Mucosa of descending colon (tissue), 3 donors: ENCODE data around the gene TOMM20L. TPM values are rescaled to one million over a fixed set of nuclear protein-coding genes. Genes with fewer than 3 reads are reported as not detected.

ENCODE experiments used
- ATAC-seq: fragments of 200-7000 bp; cut with Tn5 transposase; one replicate; pipeline ENCODE4 v1.9.1; 2020; ENCODE audit warnings: mild to moderate bottlenecking, moderate library complexity
- DNase-seq, 3 donors: peaks; one replicate each; pipeline ENCODE4 v3.0.0-alpha.2; 2020
- H3K36me3 ChIP-seq: fragments of 200-600 bp; one replicate; pipeline ENCODE4 v1.8.0; 2021; ENCODE audit warnings: low read depth, mild to moderate bottlenecking
- H3K4me1 ChIP-seq: fragments of 200-600 bp; one replicate; pipeline ENCODE4 v1.8.0; 2021; ENCODE audit warnings: low read depth, mild to moderate bottlenecking
- H3K4me3 ChIP-seq: fragments of 200-600 bp; one replicate; pipeline ENCODE4 v1.8.0; 2021; ENCODE audit warnings: mild to moderate bottlenecking
- H3K9me3 ChIP-seq: fragments of 200-600 bp; one replicate; pipeline ENCODE4 v1.8.0; 2021; ENCODE audit warnings: mild to moderate bottlenecking
- CTCF ChIP-seq: fragments of 200-600 bp; IDR thresholded peaks from one replicate; pipeline ENCODE4 v1.8.0; 2022; ENCODE audit warnings: antibody characterized with exemption, mild to moderate bottlenecking
- intact Hi-C, 2 donors: fragments of 100-400 bp; cut with DNase I in 1 of 2; cut with micrococcal nuclease in 1 of 2; formaldehyde crosslinking; loops; one replicate each; pipeline versions ENCODE4 v1.11.0 to v1.11.1; 2022; cut with DNase I, micrococcal nuclease
- total RNA-seq, 3 donors: library from RNA; stranded (reverse); fragmentation: NEBNext Ultra II Directional in 2 of 3; extraction: Animal tissue kit (Norgen Biotek cat#: 25700) in 2 of 3; gene quantifications; one replicate each; pipeline versions ENCODE4 v1.2.1 to v1.2.4, GENCODE V29; 2021 to 2023
- donor health status: DM: no; HTN: no; CAD: no; lungs with moderate emphysema.
- donor health status: DM: no; HTN: no; CAD: no.
- donor health status: DM: no; HTN: yes; CAD: no.

TOMM20L gene
- total RNA-seq, 3 donors from 2014 or later = 1.0 TPM; not detected in 2

GRCh38 chr14:58428118-58428683, 32.5 kb downstream of the TOMM20L start:
- DNase-seq (peak in 1 of 3 donors; percentile 22), ATAC-seq (no peak)
- Histone ChIP-seq H3K9me3 (no peaks in the 10 kb centered on the region), H3K4me3 (peak overlapping the region; percentile 84), H3K4me1 (peaks cover 17% of the 10 kb centered on the region), H3K36me3 (no peaks in the 10 kb centered on the region)
- intact Hi-C loops = no loop called here
- no peak for TF ChIP-seq CTCF

GRCh38 chr14:58430156-58430555, 34.4 kb downstream of the TOMM20L start:
- no peaks in the 10 kb centered on the region for H3K9me3 ChIP-seq
- no peak for TF ChIP-seq CTCF
- intact Hi-C loops = no loop called here
- H3K4me1 ChIP-seq = peaks cover 17% of the 10 kb centered on the region
- no peak overlapping the region for H3K4me3 ChIP-seq
- H3K36me3 ChIP-seq = no peaks in the 10 kb centered on the region
- ATAC-seq = no peak
- no peak for DNase-seq

- ATAC-seq (no peak), DNase-seq (no peak)
- Histone ChIP-seq H3K9me3 (no peaks in the 10 kb centered on the region), H3K4me3 (no peak overlapping the region), H3K36me3 (no peaks in the 10 kb centered on the region), H3K4me1 (no peaks in the 10 kb centered on the region)
- no peak for TF ChIP-seq CTCF
- intact Hi-C loops = no loop called here
Observed at GRCh38 chr14:58439476-58439875, 43.7 kb downstream of the TOMM20L start.

- Histone ChIP-seq H3K9me3 (no peaks in the 10 kb centered on the region), H3K4me3 (no peak overlapping the region), H3K4me1 (no peaks in the 10 kb centered on the region), H3K36me3 (no peaks in the 10 kb centered on the region)
- no peak for TF ChIP-seq CTCF
- intact Hi-C loops = no loop called here
- ATAC-seq (no peak), DNase-seq (no peak)
Observed at GRCh38 chr14:58444627-58445026, 48.9 kb downstream of the TOMM20L start.

GRCh38 chr14:58455593-58456265, 60.0 kb downstream of the TOMM20L start:
- no peak for TF ChIP-seq CTCF
- intact Hi-C loops = no loop called here
- H3K4me1 ChIP-seq = no peaks in the 10 kb centered on the region
- H3K9me3 ChIP-seq = no peaks in the 10 kb centered on the region
- DNase-seq (no peak), ATAC-seq (no peak)
- no peaks in the 10 kb centered on the region for H3K36me3 ChIP-seq
- no peak overlapping the region for H3K4me3 ChIP-seq

Other genes with a start within 250 kb of the TOMM20L start
- gene ARMH4, start 243.7 kb upstream of the TOMM20L start, total RNA-seq = 1 to 10 TPM; 1.3 to 6.9 (median 3.5) TPM
- gene ACTR10, start 195.8 kb upstream of the TOMM20L start, total RNA-seq = 10 to 100 TPM; 53.1 to 56.5 (median 54.1) TPM
- gene PSMA3, start 151.1 kb upstream of the TOMM20L start, total RNA-seq = 100 to 1,000 TPM in 2 of 3 donors, 10 to 100 TPM in 1; 93.2 to 124 (median 105) TPM
- gene ARID4A, start 97.4 kb upstream of the TOMM20L start, total RNA-seq = 10 to 100 TPM; 26.3 to 34.6 (median 30.5) TPM
- 10 to 100 TPM; 18.5 to 35.6 (median 22.2) TPM for gene TIMM9, start 31.6 kb downstream of the TOMM20L start, total RNA-seq
- 10 to 100 TPM; 15.1 to 17.4 (median 17.4) TPM for gene KIAA0586, start 31.8 kb downstream of the TOMM20L start, total RNA-seq
- gene DACT1, start 242.0 kb downstream of the TOMM20L start, total RNA-seq = 1 to 10 TPM; 2.3 to 7.2 (median 3.0) TPM